ENCODE measurements around the gene CAMTA1. TPM values are rescaled to one million over a fixed set of nuclear protein-coding genes. Genes with fewer than 3 reads are reported as not detected.

The CAMTA1 gene
- total RNA-seq, 1 donor from 2014 or later = 81.6 TPM

DNA sequence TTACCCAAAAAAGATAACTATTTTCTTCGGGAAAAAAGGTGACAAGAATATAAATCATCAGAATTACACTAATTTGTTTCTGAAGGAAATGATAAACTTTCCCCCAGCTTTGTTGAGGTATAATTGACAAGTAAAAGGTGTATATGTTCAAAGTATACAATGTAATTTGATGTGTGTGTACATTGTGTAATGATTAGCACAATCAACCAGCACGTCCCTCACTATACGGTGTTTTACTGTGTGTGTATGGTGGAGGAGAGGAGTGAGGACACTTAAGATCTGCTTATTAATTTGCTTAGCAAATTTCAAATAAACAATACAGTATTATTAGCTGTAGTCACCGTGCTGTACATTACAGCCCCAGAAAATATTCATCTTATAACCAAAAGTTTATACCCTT lies 77.7 kb downstream of the CAMTA1 start:
- no peaks in the 10 kb centered on the region for H3K27me3 Mint-ChIP-seq (ENCODE audit: unreplicated experiment)
- H3K36me3 Mint-ChIP-seq (ENCODE audit: unreplicated experiment) = peaks cover 5% of the 10 kb centered on the region
- H3K9me3 Mint-ChIP-seq (ENCODE audit: unreplicated experiment) = no peaks in the 10 kb centered on the region
- H3K4me1 Mint-ChIP-seq (ENCODE audit: unreplicated experiment) = peaks cover 73% of the 10 kb centered on the region
- DNase-seq (ENCODE audit: extremely low spot score, unreplicated experiment) = no peak
- H3K4me3 Mint-ChIP-seq (ENCODE audit: unreplicated experiment) = no peak overlapping the region
- TF ChIP-seq, protein P1, sequence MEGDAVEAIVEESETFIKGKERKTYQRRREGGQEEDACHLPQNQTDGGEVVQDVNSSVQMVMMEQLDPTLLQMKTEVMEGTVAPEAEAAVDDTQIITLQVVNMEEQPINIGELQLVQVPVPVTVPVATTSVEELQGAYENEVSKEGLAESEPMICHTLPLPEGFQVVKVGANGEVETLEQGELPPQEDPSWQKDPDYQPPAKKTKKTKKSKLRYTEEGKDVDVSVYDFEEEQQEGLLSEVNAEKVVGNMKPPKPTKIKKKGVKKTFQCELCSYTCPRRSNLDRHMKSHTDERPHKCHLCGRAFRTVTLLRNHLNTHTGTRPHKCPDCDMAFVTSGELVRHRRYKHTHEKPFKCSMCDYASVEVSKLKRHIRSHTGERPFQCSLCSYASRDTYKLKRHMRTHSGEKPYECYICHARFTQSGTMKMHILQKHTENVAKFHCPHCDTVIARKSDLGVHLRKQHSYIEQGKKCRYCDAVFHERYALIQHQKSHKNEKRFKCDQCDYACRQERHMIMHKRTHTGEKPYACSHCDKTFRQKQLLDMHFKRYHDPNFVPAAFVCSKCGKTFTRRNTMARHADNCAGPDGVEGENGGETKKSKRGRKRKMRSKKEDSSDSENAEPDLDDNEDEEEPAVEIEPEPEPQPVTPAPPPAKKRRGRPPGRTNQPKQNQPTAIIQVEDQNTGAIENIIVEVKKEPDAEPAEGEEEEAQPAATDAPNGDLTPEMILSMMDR (IDR thresholded peaks at IDR 0.05) = no peak
- H3K27ac Mint-ChIP-seq (ENCODE audit: unreplicated experiment) = no peak overlapping the region

GRCh38 chr1:6864166-6864565 lies 78.9 kb downstream of the CAMTA1 start:
- Mint-ChIP-seq H3K4me3 (ENCODE audit: unreplicated experiment) (no peak overlapping the region), H3K36me3 (ENCODE audit: unreplicated experiment) (peaks cover 5% of the 10 kb centered on the region), H3K9me3 (ENCODE audit: unreplicated experiment) (no peaks in the 10 kb centered on the region), H3K4me1 (ENCODE audit: unreplicated experiment) (peaks cover 77% of the 10 kb centered on the region), H3K27me3 (ENCODE audit: unreplicated experiment) (no peaks in the 10 kb centered on the region), H3K27ac (ENCODE audit: unreplicated experiment) (peak overlapping the region; percentile 39)
- TF ChIP-seq, protein P1 (IDR thresholded peaks at IDR 0.05) = no peak
- DNase-seq (ENCODE audit: extremely low spot score, unreplicated experiment) = no peak

DNA sequence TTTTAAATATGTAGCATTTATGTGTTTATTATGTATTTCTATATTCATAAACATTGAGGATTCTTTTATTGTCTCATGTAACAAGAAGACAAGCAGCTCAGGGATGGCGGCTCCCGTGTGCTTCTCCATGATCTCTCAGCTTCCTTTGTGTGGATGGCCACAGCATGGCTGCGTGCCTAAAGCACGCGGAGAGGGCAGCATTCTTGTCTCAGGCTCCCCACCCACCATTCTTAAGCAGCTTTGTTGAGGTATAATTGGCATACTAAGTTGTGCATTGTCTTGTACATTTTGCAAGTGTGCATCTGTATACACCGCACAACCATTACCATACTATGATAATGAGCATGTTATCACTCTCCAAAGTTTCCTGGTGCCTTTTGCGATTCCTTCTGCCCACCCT lies 81.6 kb downstream of the CAMTA1 start:
- TF ChIP-seq, protein P1 (IDR thresholded peaks at IDR 0.05) = no peak
- no peaks in the 10 kb centered on the region for H3K27me3 Mint-ChIP-seq (ENCODE audit: unreplicated experiment)
- H3K9me3 Mint-ChIP-seq (ENCODE audit: unreplicated experiment) = no peaks in the 10 kb centered on the region
- H3K4me1 Mint-ChIP-seq (ENCODE audit: unreplicated experiment) = peaks cover 81% of the 10 kb centered on the region
- H3K36me3 Mint-ChIP-seq (ENCODE audit: unreplicated experiment) = peaks cover 5% of the 10 kb centered on the region
- no peak for DNase-seq (ENCODE audit: extremely low spot score, unreplicated experiment)
- H3K27ac Mint-ChIP-seq (ENCODE audit: unreplicated experiment) = peak overlapping the region; percentile 98
- no peak overlapping the region for H3K4me3 Mint-ChIP-seq (ENCODE audit: unreplicated experiment)

- Mint-ChIP-seq H3K27me3 (ENCODE audit: unreplicated experiment) (no peaks in the 10 kb centered on the region), H3K36me3 (ENCODE audit: unreplicated experiment) (peaks cover 5% of the 10 kb centered on the region), H3K4me1 (ENCODE audit: unreplicated experiment) (peaks cover 86% of the 10 kb centered on the region), H3K27ac (ENCODE audit: unreplicated experiment) (peak overlapping the region; percentile 98), H3K9me3 (ENCODE audit: unreplicated experiment) (no peaks in the 10 kb centered on the region), H3K4me3 (ENCODE audit: unreplicated experiment) (no peak overlapping the region)
- TF ChIP-seq, protein P1 (IDR thresholded peaks at IDR 0.05) = no peak
- DNase-seq (ENCODE audit: extremely low spot score, unreplicated experiment) = no peak
Observed at GRCh38 chr1:6867321-6867720, 82.1 kb downstream of the CAMTA1 start.

DNA sequence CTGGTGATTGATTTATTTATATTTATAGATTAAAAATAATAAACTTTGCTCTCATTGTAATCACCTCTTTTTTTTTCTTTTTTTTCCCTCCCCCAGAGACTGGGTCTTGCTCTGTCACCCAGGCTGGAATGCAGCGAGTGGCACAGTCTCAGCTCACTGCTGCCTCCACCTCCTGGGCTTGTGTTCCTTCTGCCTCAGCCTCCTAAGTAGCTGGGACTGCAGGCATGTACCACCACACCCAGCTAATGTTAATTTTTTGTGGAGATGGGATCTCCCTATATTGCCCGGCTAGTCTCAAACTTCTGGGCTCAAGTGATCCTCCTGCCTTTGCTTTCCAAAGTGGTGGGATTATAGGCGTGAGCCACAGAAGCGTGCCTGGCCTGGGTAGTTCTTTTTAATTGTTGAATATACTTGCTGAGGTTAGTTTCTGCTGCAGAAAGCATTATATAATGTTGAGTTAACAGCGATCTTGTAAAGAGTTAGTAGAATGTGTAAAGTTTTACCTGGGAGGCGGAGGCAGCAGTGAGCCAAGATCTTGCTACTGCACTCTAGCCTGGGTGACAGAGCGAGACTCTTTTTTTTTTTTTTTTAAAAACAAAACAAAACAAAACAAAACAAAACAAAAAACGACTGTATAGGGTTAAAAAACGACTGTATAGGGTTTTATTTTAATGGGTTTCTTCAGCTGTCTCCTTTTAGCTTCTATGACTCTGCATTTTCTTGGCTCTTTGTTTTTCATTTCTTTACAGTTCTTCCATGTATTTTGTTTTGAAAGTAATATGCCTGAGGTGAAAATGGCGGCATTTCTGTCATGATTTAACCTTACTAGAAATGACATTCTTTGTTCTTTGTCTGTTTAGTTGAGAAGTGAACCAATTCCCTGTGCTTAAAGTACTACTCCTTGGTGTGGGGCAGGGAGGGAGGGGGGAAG lies 82.7 kb downstream of the CAMTA1 start:
- peaks cover 5% of the 10 kb centered on the region for H3K36me3 Mint-ChIP-seq (ENCODE audit: unreplicated experiment)
- no peak for DNase-seq (ENCODE audit: extremely low spot score, unreplicated experiment)
- H3K4me1 Mint-ChIP-seq (ENCODE audit: unreplicated experiment) = peaks cover 90% of the 10 kb centered on the region
- no peaks in the 10 kb centered on the region for H3K27me3 Mint-ChIP-seq (ENCODE audit: unreplicated experiment)
- H3K4me3 Mint-ChIP-seq (ENCODE audit: unreplicated experiment) = peak overlapping the region; percentile 41
- TF ChIP-seq, protein P1 (IDR thresholded peaks at IDR 0.05) = no peak
- peak overlapping the region; percentile 98 for H3K27ac Mint-ChIP-seq (ENCODE audit: unreplicated experiment)
- H3K9me3 Mint-ChIP-seq (ENCODE audit: unreplicated experiment) = no peaks in the 10 kb centered on the region
